Common myeloid progenitor, CD34-positive (primary cell): Measurements from ENCODE around the gene HMCN1.

Experiments
- CTCF ChIA-PET: fragments of 350-600 bp; sonication (Branson Sonifier 250); formaldehyde crosslinking; loops from one replicate; lab custom pipeline; 2021; ENCODE audit warnings: antibody characterized with exemption; lab: Charles Lee
- POLR2A ChIA-PET: fragments of 350-600 bp; sonication (Branson Sonifier 250); formaldehyde crosslinking; loops from one replicate; lab custom pipeline; 2021; ENCODE audit warnings: antibody characterized with exemption; lab: Charles Lee
- DNase-seq, 3 donors: peaks; one replicate each; pipeline versions ENCODE4 v3.0.0 to v3.0.0-alpha.2; 2013
- H3K27ac ChIP-seq, 2 experiments: 1 replicate in 1 of 2; 2 replicates in 1 of 2; pipeline ENCODE4 v1.7.0; 2013; ENCODE audit warnings: inconsistent platforms in 2 of 2, low read length in 2 of 2, mild to moderate bottlenecking in 2 of 2, low read depth in 1 of 2, moderate library complexity in 1 of 2; ENCODE audit not compliant: severe bottlenecking in 2 of 2, insufficient read depth in 1 of 2, poor library complexity in 1 of 2
- H3K27me3 ChIP-seq, 5 experiments: replicated peaks in 2 of 5; 1 replicate in 3 of 5; 2 replicates in 2 of 5; pipeline versions ENCODE4 v1.6.1 to v1.7.0; 2013; ENCODE audit warnings: low read length in 4 of 5, mild to moderate bottlenecking in 2 of 5, moderate library complexity in 2 of 5, inconsistent platforms in 1 of 5; ENCODE audit not compliant: insufficient read depth in 5 of 5, control insufficient read depth in 4 of 5
- H3K36me3 ChIP-seq, 4 experiments: 1 replicate in 2 of 4; 2 replicates in 2 of 4; pipeline versions ENCODE4 v1.6.1 to v1.7.0; 2013; ENCODE audit warnings: low read length in 3 of 4, control low read depth in 1 of 4, mild to moderate bottlenecking in 1 of 4; ENCODE audit not compliant: control insufficient read depth in 4 of 4, insufficient read depth in 4 of 4
- H3K4me1 ChIP-seq, 4 experiments: 1 replicate in 3 of 4; 2 replicates in 1 of 4; pipeline versions ENCODE4 v1.6.1 to v1.7.1; 2013; ENCODE audit warnings: low read length in 3 of 4, mild to moderate bottlenecking in 3 of 4, control low read depth in 1 of 4, inconsistent platforms in 1 of 4, moderate library complexity in 1 of 4; ENCODE audit not compliant: control insufficient read depth in 4 of 4, insufficient read depth in 4 of 4; ENCODE audit errors: control extremely low read depth in 1 of 4
- H3K4me3 ChIP-seq, 7 experiments: 1 replicate in 4 of 7; 2 replicates in 3 of 7; pipeline versions ENCODE4 v1.5.1 to v1.7.0; 2013; ENCODE audit warnings: mild to moderate bottlenecking in 7 of 7, low read length in 6 of 7, moderate library complexity in 6 of 7, inconsistent platforms in 2 of 7, low read depth in 2 of 7, control low read depth in 1 of 7; ENCODE audit not compliant: insufficient read depth in 4 of 7, control insufficient read depth in 1 of 7; ENCODE audit errors: extremely low read depth in 1 of 7
- H3K9me3 ChIP-seq, 5 experiments: 1 replicate in 4 of 5; 2 replicates in 1 of 5; pipeline versions ENCODE4 v1.6.1 to v1.7.1; 2013; ENCODE audit warnings: low read length in 4 of 5, mild to moderate bottlenecking in 2 of 5, inconsistent platforms in 1 of 5, low read depth in 1 of 5, moderate library complexity in 1 of 5; ENCODE audit not compliant: control insufficient read depth in 4 of 5, insufficient read depth in 2 of 5; ENCODE audit errors: control extremely low read depth in 1 of 5
- WGBS: methylation state at CpG from one replicate; pipeline ENCODE4 v1.1.5; 2013; ENCODE audit not compliant: insufficient coverage; 5-methylcytosine and 5-hydroxymethylcytosine counted together

The HMCN1 gene

DNA sequence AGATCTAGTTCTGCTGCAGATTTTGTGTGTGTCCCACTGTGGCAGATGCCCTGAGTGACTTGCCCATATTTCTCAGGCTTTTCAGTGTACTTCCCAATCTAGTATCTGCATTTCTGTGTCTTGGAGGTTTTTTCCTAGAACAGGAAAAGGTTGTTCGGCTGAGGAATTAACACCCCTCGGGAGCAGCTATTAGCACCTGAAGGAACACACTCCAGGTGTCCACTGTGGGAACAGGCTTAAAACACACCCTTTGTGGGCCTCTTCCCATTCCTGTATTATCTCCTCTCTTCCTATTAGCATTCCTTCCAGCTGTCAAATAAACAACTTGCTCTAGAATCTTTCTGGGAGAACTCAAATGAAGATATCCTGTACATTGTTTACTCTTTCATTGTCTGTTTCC lies 178.3 kb downstream of the HMCN1 start:
- WGBS = no CpG with 5 or more reads among the region's 2 CpGs
- Histone ChIP-seq H3K4me1 (no peaks in the 10 kb centered on the region), H3K27me3 (peaks cover 0 to 1% (median 0%) of the 10 kb centered on the region in 5 experiments), H3K9me3 (no peaks in the 10 kb centered on the region), H3K27ac (no peak overlapping the region), H3K4me3 (no peak overlapping the region), H3K36me3 (no peaks in the 10 kb centered on the region)
- DNase-seq = no peak
- ChIA-PET POLR2A (no interaction called here), CTCF (no interaction called here)

DNA sequence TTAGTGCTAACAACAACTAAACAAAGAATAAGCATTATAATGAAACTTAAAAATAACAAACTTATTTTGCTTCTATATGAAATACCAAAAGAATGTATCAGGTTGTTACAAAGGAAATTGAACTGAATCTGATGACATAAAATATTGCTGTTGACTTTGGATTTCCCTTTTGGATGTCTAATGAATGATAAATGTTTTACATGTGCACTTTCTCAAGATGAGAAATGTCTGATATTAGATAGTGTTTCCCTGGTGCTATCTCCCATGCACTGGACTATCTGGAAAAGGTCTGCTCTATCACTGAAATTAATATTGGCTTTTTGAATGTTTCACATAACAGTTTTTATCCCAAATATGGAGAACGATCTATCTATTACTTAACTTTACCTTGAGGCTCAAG lies 179.9 kb downstream of the HMCN1 start:
- Histone ChIP-seq H3K4me1 (no peaks in the 10 kb centered on the region), H3K4me3 (no peak overlapping the region), H3K36me3 (no peaks in the 10 kb centered on the region), H3K27me3 (peaks cover 0 to 2% (median 0%) of the 10 kb centered on the region in 5 experiments), H3K9me3 (no peaks in the 10 kb centered on the region), H3K27ac (no peak overlapping the region)
- POLR2A ChIA-PET = no interaction called here
- CTCF ChIA-PET = no interaction called here
- WGBS = 100% methylated on average over 1 of the region's 1 CpG
- no peak for DNase-seq

DNA sequence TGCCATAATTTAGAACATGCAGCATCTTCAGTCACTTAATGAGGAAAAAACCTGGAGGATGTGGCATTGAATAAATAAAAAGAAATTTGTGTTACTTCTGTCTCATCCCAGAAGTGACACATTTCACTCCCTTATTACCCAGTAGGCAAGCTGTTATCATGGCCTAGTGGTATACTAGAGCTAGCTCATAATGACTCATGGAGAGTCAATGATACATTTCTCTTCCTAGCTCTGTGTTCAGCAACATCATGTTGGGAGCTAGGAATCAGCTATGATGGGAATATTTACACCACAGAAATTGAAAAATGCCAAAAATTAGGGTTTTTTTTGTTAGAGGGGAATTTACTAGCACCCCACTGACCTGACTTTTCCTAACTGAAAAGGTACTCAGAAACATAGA lies 182.7 kb downstream of the HMCN1 start:
- no peaks in the 10 kb centered on the region for H3K36me3 ChIP-seq
- H3K9me3 ChIP-seq = no peaks in the 10 kb centered on the region
- no peak overlapping the region for H3K4me3 ChIP-seq
- no peak for DNase-seq
- H3K27ac ChIP-seq = no peak overlapping the region
- POLR2A ChIA-PET = no interaction called here
- peaks cover 0 to 2% (median 0%) of the 10 kb centered on the region in 5 experiments for H3K27me3 ChIP-seq
- CTCF ChIA-PET = no interaction called here
- H3K4me1 ChIP-seq = no peaks in the 10 kb centered on the region

DNA sequence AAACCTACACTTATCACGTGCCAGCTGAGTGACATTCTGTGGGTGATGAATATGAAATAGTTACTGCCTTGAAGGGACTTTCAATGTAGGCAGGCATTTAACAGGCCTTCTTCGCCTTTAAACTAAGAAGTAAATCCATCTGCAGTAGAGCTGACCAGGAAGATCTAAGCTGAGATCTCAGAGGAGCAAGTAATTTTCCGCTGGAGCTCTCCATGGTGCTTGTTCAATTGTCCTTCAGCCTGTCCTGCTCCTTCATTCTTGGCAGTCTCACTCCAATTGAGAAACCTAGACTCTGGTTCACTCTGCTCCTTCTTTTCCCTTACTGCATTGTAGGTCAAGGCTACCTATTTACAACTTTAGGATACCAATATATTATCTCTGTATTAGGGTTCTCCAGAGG lies 183.5 kb downstream of the HMCN1 start:
- ChIA-PET POLR2A (no interaction called here), CTCF (no interaction called here)
- H3K27me3 ChIP-seq = peaks cover 0 to 2% (median 0%) of the 10 kb centered on the region in 5 experiments
- 96% methylated on average over 2 of the region's 3 CpGs for WGBS
- no peaks in the 10 kb centered on the region for H3K9me3 ChIP-seq
- H3K4me1 ChIP-seq = no peaks in the 10 kb centered on the region
- H3K4me3 ChIP-seq = no peak overlapping the region
- no peak overlapping the region for H3K27ac ChIP-seq
- no peaks in the 10 kb centered on the region for H3K36me3 ChIP-seq
- no peak for DNase-seq

DNA sequence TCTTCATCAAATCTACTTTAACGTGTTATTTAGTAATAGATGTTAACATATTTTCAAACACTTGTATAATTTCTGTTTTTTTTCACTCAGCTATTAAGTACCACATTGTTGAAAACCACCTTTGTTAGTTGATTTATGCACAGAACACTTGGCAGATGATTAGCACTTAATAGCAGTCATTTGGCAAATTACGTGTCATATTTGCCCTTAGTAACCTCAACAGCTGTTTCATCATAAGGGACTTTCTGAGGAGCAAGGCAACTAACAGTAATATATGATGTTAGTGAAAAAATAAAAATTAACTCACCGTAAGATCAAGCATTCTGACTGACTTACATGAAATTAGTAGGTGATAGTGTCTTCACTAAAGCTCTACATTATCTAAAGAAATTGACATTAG lies 186.4 kb downstream of the HMCN1 start:
- no CpG with 5 or more reads among the region's 3 CpGs for WGBS
- ChIA-PET POLR2A (no interaction called here), CTCF (no interaction called here)
- H3K9me3 ChIP-seq = no peaks in the 10 kb centered on the region
- H3K36me3 ChIP-seq = no peaks in the 10 kb centered on the region
- H3K27me3 ChIP-seq = peaks cover 0 to 2% (median 0%) of the 10 kb centered on the region in 5 experiments
- H3K27ac ChIP-seq = no peak overlapping the region
- no peak overlapping the region for H3K4me3 ChIP-seq
- DNase-seq = no peak
- H3K4me1 ChIP-seq = no peaks in the 10 kb centered on the region

DNA sequence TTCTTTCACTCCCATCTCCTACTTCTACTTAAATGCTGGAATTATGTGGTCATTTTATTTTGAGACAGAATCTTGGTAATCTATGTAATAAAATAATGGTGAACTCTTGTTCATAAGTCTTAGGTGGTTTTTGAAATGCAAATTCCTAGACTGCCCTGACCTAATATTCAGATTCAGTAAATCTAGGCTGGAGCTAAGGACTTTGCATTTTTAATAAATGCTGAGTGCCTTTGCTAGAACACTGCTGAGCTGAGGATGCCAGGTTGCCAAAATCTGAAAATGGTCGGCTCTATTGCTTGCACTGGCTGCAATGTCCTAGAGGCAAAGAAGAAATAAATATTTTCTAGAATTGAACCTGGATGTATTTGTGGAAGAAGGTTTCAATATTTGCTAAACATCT lies 187.4 kb downstream of the HMCN1 start:
- no peak overlapping the region for H3K4me3 ChIP-seq
- POLR2A ChIA-PET = no interaction called here
- peaks cover 0 to 2% (median 0%) of the 10 kb centered on the region in 5 experiments for H3K27me3 ChIP-seq
- CTCF ChIA-PET = no interaction called here
- peaks cover 0 to 2% (median 0%) of the 10 kb centered on the region in 5 experiments for H3K9me3 ChIP-seq
- H3K27ac ChIP-seq = no peak overlapping the region
- no peaks in the 10 kb centered on the region for H3K36me3 ChIP-seq
- no peak for DNase-seq
- WGBS = 100% methylated on average over 1 of the region's 1 CpG
- H3K4me1 ChIP-seq = no peaks in the 10 kb centered on the region

DNA sequence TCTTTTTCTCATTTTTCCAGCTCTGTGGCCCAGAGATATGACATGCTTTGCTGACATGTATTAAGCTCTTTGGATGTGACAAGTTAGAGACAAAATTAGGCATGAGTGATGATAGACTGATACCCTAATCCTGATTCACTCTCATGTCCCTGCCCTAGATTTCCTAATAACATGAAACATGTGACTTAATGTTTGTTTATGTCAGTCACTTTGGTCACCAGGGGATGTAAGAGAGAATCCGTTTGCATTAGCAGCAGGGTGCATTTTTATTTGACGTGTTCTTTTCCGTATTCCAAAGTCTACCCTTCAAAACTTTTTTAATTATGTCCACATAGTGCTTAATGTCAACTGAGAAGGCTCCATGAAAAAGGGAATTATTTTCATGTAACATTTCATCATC lies 192.4 kb downstream of the HMCN1 start:
- Histone ChIP-seq H3K27ac (no peak overlapping the region), H3K4me3 (no peak overlapping the region), H3K9me3 (peaks cover 0 to 2% (median 0%) of the 10 kb centered on the region in 5 experiments), H3K27me3 (no peaks in the 10 kb centered on the region), H3K4me1 (no peaks in the 10 kb centered on the region), H3K36me3 (no peaks in the 10 kb centered on the region)
- POLR2A ChIA-PET = no interaction called here
- DNase-seq = no peak
- CTCF ChIA-PET = no interaction called here
- WGBS = no CpG with 5 or more reads among the region's 3 CpGs
